NCI-H146 (cell line): Measurements from ENCODE around the gene PMM2.
"Not testable (repeated sequence)": the region's sequence is repeated elsewhere in the genome, so short reads cannot be mapped to it uniquely, and the experiment has no call there.

Source experiments
- DNase-seq: peaks from one replicate; lab custom pipeline; 2025; lab: John Stamatoyannopoulos, UW

Gene PMM2

GRCh38 chr16:8818504-8819270, 21.0 kb downstream of the PMM2 start:
- DNase-seq: no peak

- DNase-seq: no peak
Observed at GRCh38 chr16:8819411-8820034, 21.9 kb downstream of the PMM2 start.

GRCh38 chr16:8822403-8822802, 24.8 kb downstream of the PMM2 start:
- no peak for DNase-seq

- no peak for DNase-seq
Observed at GRCh38 chr16:8826278-8826879, 28.7 kb downstream of the PMM2 start.

GRCh38 chr16:8828541-8829165, 31.0 kb downstream of the PMM2 start:
- no peak for DNase-seq

- no peak for DNase-seq
Observed at GRCh38 chr16:8831450-8831849, 33.8 kb downstream of the PMM2 start.

GRCh38 chr16:8831871-8832716, 34.5 kb downstream of the PMM2 start:
- DNase-seq: no peak

GRCh38 chr16:8832717-8833105, 35.1 kb downstream of the PMM2 start:
- no peak for DNase-seq

- not testable (repeated sequence) for DNase-seq
Observed at GRCh38 chr16:8836797-8837196, 39.2 kb downstream of the PMM2 start.

GRCh38 chr16:8837594-8837993, 40.0 kb downstream of the PMM2 start:
- DNase-seq: not testable (repeated sequence)

- DNase-seq: not testable (repeated sequence)
Observed at GRCh38 chr16:8842016-8842415, 44.4 kb downstream of the PMM2 start.

GRCh38 chr16:8843296-8843695, 45.7 kb downstream of the PMM2 start:
- DNase-seq: not testable (repeated sequence)

GRCh38 chr16:8845699-8846298, 48.2 kb downstream of the PMM2 start:
- DNase-seq: no peak

GRCh38 chr16:8846401-8846932, 48.8 kb downstream of the PMM2 start:
- no peak for DNase-seq

- DNase-seq: no peak
Observed at GRCh38 chr16:8847145-8847544, 49.5 kb downstream of the PMM2 start.

- DNase-seq: no peak
Observed at GRCh38 chr16:8847623-8848022, 50.0 kb downstream of the PMM2 start.

- DNase-seq: no peak
Observed at GRCh38 chr16:8848231-8848938, 50.7 kb downstream of the PMM2 start.

- no peak for DNase-seq
Observed at GRCh38 chr16:8848939-8849391, 51.3 kb downstream of the PMM2 start.

- DNase-seq: no peak
Observed at GRCh38 chr16:8849411-8850011, 51.9 kb downstream of the PMM2 start.

GRCh38 chr16:8850279-8850885, 52.7 kb downstream of the PMM2 start:
- DNase-seq: no peak
